HG03571 (cell line): ENCODE measurements around the gene VAMP1.

Source experiments
- ATAC-seq: cut with Tn5 transposase; IDR thresholded peaks from one replicate; pipeline ENCODE4 v1.9.1; 2021; ENCODE audit not compliant: unreplicated experiment

VAMP1 gene

DNA sequence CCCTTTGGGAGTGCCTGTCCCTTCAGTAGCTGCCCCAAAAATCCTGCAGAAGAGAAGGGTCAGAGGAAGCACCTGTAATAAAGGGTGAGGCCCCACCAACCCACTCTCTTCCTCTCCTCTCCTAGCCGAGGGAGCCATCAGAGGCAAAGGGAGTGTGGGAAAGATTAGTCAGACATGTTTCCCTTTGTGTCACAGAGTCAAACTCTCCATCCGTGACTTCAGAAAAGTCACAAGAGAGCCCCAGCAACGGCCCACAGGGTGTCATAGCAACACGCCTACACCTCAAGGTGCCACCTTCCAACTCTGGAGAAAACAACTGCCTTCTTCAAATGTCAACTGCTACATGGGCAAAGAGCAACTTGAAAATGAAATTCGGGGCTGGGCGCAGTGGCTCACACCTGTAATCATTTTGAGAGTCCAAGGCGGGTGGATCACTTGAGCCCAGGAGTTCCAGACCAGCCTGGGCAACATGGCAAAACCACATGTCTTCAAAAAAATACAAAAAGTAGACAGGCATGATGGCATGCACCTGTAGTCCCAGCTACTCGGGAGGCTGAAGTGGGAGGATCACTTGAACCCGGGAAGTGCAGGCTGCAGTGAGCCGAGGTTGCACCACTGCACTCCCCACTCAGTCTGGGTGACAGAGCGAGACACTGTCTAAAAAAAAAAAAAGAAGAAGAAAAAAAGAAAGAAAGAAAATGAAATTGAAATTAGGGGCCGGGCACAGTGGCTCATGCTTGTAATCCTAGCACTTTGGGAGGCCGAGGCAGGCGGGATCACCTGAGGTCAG, 43.4 kb downstream of the VAMP1 start:
- ATAC-seq, result peak; percentile 49

GRCh38 chr12:6425590-6426531, 44.6 kb downstream of the VAMP1 start:
- no peak for ATAC-seq

DNA sequence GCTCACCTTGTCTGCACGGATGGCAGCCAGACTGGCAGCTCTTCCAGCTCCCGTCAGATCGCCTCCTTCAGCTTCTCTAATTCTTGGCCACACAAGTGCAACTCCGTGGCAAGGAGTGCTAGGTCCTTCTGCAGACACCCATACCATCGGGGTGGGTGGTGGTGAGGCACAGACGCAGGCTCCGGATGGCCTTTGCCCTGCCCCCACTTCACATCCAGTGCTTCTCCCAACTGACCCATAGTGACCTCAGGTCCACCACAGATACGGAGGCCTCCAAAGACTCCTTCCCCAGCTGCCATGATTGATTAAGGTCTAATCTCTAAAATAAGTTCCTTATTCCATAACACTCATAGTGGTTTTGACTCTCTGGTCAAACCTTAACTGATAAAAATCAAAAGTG, 45.6 kb downstream of the VAMP1 start:
- ATAC-seq, result no peak

GRCh38 chr12:6424008-6424347, 46.5 kb downstream of the VAMP1 start:
- ATAC-seq, result no peak

DNA sequence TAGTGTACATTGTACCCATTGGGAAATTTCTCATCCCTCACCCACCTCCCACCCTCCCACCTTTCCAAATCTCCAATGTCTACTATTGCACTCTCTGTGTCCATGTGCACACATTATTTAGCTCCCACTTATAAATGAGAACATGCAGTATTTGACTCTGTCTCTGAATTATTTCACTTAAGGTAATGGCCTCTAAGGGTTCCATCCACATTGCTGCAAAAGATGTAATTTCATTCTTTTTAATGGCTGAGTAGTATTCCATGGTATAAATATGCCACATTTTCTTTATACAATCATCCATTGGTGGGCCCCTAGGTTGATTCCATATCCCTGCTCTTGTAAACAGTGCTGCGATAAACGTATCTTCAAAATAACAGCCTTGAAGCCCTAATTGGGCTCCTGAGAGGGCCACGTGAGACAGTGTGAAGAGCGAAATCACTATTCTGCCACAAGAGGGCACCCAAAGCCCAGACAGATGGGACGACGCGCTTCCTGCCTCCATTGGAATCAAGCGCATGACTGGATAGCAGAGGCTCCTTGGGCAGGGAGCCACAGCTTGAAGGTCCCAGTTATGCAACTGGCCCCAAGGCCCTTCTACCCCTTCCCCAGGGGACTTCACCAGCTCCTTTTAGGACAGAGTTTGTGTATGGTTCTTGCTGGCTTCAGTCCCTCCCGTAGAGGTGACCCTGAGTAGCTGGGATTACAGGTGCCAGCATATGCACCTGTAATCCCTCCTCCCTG, 47.0 kb downstream of the VAMP1 start:
- ATAC-seq, result peak; percentile 56

DNA sequence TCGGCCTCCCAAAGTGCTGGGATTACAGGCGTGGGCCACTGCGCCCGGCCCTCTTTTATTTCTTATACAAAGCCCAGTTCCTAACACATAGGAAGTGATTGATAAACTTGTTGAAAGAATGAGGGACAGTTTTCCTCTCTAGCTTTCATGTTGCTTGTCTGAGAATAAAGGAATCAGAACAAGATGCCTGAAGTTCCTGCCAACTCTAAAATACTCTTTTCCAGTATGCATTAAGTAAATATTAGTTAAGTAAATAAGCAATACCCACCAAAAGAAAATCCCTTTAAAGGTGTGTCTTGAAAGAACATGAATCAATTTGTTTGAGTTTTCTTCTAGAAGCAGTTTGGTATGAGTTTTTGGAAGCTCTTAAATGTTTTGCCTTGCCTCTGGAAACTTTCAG, 50.1 kb downstream of the VAMP1 start:
- ATAC-seq, result no peak

DNA sequence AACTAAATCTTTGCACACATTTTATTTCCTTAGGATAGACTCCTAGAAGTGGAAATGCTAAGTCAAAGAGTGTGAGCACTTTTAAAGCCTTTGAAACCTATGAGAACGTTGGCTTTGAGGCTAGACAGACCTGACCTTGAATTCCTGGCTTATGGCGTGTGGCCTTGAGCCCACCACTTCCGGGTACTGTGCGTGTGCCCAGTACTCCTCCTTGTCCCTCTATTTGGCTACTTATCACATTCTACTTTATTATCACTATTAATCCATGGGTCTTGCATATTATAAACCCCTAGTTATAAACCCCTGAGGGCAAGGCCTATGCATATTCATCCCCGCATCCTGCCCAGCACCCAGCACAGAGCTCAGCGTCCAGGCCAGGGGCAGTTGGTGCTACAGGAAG, 51.7 kb downstream of the VAMP1 start:
- ATAC-seq, result no peak

- no peak for ATAC-seq
Observed at GRCh38 chr12:6416596-6416995, 53.9 kb downstream of the VAMP1 start.
